GM19463 (cell line): ENCODE measurements around the gene CTPS2.
"Not testable (repeated sequence)": the region's sequence is repeated elsewhere in the genome, so short reads cannot be mapped to it uniquely, and the experiment has no call there.

Experiments
- ATAC-seq: cut with Tn5 transposase; IDR thresholded peaks from one replicate; pipeline ENCODE4 v1.9.1; 2021; ENCODE audit warnings: mild to moderate bottlenecking, moderate library complexity; ENCODE audit not compliant: unreplicated experiment

Gene CTPS2

DNA sequence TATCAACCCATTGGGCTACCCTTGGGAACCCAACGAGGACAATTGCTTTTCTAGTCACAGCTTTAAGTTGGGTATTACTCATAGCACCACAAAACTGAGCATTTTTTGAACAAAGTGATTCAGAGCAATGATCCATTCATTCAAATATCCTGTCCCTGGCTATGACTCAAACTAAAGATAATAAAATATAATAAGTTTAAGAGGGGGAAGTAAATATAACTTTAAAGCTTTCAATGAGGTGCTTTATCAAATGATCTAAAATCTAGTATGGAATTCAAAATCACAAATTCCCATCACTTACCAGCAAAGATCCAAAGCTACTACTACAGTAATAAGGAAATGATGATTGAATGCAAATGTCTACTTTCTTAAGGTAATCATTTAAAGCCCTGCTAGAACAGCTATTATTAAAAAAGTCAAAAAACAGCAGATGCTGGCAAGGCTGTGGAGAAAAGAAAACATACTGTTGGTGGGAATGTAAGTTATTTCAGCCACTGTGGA is 102.3 kb downstream of the CTPS2 start:
- no peak for ATAC-seq

DNA sequence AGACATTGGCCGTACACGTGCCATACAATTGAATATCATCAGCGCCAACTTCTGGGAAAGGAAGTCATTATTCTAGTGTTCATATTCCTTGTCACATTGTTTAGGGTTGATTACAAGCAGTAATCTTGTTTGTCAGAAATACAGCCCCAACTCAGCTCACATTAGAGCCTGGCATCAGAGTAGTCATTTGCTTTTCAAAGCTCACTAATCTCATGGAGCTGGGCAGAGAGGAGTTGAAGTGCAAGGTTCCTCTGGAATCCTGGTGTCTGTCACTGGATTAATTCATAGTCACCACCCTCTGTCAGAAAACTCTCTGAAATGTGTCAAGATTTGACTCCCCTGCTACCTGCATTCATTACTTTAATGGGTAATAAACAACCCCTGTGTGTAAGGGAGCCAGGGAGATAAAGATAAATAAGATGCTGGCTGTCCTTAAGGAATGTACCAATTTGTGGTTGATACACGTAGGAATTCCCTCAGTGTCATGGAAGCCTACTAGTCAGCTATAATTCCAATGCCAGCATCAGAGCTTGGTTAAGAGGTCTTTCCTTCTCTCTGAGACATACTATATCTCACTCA is 106.2 kb downstream of the CTPS2 start:
- no peak for ATAC-seq

DNA sequence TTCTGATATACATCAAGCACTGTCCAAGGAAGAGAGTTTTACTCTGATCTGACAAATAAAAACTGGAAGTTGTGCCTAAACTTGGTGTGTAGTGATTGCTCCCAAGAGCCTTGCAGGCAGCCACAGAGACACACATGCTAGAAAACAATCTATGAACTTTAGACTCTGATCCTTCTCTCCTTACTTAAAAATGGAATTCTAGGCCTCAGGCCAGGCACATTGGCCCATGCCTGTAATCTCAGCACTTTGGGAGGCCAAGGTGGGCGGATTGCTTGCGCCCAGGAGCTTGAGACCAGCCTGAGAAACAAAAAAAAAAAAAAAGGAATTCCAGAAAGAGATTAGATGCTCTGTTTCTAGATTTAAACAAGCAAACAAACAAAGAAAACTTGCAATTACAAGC is 108.1 kb downstream of the CTPS2 start:
- ATAC-seq, result no peak

DNA sequence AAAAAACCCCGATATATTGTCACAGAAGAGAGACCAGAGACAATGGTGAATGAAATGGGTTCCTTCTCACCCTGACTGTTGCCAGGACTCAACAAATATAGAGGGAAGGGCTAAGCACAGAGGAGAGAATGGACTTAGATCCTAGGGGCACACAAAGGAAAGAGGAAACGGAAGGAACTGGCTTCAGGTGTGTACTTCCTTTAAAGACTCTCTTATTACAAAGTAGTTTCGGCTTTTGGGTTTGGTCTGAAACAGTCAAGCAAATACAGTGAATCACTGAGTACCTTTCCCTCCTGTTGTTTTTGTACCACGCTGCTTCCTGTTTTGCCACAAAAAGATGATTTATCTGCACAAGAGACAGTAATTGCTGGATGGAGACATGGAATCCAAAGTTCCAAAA is 108.6 kb downstream of the CTPS2 start:
- ATAC-seq, result no peak

DNA sequence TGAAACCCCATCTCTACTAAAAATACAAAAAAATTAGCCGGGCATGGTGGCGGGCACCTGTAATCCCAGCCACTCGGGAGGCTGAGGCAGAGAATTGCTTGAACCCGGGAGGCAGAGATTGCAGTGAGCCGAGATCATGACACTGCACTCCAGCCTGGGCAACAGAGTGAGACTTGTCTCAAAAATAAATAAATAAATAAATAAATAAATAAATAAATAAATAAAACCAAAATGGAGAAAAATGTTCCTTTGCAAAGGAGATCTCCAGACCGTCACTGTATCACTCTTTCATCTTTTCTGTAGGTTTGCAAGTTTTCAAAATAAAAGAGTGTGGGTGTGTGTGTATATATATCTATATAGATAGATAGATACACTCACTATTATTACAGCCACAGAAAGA is 109.2 kb downstream of the CTPS2 start:
- ATAC-seq, result not testable (repeated sequence)

DNA sequence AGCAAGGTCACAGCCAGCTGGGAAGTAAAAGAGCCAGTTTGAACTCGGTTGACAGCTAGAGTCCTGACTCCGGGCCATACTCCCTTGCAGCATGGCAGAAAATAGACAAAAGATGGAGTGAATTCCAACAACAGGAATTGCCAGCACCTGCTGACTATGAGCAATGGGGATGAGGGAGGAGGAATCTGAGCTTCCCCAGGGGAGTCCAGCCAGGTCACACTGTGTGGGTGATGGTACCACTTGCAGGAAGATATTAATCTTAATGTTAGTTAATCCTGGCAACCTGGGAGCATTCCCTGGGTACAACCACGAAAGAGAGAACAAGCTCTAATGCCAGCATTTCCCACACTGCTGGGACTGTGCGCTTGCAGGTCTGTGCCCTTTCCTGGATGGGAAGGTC is 110.6 kb downstream of the CTPS2 start:
- ATAC-seq, result no peak

DNA sequence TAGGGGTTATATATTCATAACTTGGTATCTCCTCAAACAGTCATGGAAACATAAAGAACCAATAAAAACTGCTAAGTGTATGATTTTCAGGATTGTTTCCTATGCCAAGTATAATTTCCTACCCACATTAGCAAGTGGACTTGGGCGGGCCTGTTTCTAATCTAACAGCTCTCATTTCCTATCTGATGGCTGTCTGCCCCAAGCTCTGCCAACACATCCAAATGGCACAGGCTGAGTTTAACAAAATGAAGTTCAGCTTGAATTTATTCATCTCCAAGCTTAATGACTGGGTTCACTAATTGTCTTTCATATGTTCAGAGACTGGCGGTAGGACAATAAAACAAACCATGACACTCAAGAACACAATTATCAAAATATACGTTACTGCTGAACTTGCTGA is 118.0 kb downstream of the CTPS2 start:
- no peak for ATAC-seq

DNA sequence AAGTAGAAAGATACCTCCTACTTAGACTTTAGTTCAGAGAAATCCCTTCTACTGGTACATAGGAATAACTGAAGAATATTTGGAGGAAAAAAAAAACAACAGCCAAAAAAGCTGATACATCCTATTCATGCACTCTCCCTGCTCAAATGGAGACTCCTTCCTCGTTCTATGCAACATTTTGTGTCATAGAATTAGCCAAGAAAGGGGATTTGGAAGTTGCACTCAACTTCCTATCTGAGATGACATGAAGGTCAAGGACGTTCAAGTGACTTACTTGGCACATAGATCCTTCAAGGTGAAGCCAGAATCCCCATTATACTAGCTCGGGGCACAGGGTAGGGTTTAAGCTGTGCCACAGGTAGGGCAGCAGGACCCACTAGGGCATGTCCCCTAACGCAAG is 118.7 kb downstream of the CTPS2 start:
- ATAC-seq, result no peak

DNA sequence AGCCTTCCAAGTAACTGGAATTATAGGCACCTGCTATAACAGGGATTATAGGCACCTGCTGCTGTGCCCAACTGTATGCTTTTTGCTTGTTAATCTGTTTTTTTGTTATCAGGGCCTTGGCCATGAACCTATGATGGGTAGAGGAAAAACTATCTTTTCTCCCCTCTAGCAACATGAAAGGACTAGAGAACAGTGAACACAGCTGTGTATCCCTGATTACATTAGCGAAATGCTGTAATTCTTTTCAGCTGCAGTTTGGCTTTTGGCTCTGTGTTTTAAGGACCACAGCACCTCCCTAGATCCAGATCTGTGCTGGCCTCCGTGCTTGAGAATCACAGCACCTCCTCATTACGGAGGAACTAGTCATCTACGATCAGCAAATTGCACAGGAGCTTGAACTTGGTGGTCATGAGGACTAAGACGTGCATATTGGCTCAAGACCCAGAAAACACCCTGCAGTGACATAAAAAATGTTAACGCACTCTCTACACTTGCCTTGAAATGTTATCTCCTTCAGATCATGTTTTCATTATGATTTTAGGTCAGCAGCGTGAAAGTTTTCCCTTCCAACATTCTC is 120.2 kb downstream of the CTPS2 start:
- ATAC-seq, result no peak

DNA sequence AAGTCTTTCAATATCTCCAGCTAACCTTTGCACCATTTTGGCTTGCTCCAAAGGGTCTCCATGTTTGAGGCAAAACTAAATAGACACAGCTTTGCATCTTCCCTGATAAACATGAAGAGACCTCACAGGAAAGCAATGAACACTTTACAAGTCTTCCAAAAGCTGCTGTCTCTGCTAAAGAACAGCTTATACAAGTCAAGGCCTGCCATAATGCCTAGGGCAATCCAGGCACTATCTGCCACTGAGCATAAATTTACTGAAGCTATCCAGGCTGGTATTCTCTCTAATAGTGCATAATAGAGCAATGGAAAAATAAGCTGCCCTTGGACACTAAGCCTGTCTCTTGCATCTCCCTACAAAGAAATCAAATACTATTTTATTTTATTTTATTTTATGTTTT is 122.6 kb downstream of the CTPS2 start:
- ATAC-seq, result no peak

DNA sequence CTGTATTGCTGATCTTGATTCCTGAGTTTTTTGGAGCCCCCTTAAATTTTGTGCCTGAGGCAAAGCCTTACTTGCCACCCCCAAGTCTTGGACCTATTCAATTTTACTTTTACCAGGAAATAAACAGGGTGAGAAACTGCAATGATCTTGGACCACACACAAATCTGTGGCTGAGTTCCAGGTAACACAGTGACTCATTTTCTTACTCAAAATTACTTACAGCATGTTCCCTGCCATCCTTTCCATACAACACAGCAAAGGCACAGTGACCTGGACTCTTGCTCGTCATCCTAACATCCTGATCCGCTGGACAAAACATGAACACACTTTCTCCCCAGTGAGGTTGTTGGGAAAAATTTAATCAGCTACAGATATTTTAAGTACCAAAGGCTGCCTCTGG is 123.3 kb downstream of the CTPS2 start:
- ATAC-seq, result no peak

DNA sequence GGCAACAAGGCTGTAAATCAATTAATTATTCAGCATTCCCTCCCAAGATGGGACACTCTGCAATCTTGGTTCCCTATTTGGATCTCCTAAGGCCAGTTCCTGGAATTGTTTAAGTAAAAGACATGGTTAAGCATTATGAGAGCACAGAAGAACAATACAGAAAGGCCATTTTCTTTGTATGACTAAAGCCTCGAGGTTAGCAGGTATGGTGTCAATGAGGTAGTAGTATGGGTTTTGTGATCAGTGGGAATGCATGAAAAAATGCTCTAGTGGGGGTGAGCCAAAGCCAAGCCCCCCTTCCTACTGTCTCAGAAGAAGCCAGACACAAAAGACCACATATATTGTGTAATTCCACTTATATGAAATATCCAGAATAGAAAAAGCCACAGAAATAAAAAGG is 124.2 kb downstream of the CTPS2 start:
- no peak for ATAC-seq

DNA sequence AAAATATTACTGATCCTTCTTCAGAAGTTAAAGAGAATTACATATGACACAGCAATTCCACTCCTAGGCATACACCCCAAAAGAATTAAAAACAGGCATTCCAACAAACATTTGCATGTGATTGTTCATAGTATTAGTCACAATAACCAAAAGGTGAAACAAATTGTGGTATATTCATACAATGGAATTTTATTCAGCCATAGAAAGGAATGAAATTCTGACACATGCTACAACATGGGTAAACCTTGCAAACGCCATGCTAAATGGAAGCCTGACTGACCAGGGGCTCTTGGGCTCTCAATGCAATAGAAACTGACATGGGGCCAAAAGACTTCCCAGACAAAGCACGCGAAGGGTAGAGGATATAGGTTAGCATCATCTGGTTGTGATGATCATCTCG is 124.6 kb downstream of the CTPS2 start:
- no peak for ATAC-seq

DNA sequence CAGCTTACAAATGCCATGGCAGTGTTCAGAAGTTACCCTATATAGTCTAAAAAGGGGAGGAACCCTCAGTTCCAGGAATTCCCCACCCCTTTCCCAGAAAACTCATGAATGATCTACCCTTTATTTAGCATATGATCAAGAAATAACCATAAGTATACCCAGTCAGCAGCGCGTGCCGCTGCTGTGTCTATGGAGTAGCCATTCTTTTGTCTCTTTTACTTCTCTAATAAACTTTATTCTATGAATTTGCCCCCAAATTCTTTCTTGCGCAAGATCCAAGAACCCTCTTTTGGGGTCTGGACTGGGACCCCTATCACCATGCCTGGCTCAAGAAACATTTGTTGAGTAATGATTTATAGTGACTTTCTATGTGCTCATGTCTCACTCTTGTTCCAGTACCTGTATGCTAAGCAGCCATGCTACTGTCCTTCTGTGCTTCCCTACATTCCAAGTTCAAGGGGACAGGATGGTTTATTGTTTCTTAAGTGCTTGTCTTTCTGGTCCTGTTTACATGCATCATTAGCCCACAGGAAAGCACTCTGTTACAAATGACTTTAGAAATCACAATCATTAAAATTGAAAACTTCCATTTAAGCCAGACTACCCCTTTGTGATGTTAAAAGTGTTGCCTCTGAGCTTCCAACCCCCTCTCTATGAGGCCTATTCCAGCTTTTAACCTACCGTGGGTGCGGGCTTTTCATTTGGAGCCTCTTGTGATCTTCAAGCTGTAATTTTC is 125.9 kb downstream of the CTPS2 start:
- ATAC-seq, result no peak

DNA sequence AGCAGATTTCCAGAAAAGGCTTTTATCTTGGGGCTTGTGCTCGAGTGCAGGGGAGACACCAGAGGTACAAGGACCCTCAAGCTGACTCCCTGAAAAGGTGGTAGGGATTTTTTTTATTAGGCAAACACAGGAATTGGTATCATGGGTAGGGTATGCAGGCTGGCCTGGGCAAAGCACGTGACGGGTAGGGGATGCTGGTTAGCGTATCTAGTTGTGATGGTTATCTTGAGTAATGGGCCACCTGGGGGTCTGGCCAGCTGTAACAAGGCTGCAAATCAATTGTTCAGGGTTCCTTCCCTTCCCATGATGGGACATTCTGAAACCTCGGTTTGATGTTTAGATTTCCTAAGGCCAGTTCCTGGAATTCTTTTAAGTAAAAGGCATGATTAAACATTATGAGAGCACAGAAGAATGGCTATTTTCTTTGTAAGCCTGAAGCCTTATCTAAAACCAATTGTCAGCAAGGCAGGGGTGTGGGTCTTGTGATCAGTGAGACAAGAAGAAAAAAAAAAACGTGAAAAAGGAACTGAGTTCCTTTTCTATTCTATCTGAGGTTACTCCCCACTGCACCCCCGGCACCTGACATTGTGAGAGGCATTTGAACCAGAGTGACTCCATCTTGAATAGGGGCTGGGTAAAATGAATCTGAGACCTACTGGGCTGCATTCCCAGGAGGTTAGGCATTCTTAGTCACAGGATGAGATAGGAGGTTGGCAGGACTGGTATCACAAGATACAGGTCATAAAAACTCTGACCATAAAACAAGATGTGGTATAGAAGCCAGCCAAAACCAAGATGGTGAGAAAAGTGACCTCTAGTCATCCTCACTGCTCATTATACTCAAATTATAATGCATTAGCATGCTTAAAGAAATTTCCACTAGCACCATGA is 126.7 kb downstream of the CTPS2 start:
- ATAC-seq, result no peak

DNA sequence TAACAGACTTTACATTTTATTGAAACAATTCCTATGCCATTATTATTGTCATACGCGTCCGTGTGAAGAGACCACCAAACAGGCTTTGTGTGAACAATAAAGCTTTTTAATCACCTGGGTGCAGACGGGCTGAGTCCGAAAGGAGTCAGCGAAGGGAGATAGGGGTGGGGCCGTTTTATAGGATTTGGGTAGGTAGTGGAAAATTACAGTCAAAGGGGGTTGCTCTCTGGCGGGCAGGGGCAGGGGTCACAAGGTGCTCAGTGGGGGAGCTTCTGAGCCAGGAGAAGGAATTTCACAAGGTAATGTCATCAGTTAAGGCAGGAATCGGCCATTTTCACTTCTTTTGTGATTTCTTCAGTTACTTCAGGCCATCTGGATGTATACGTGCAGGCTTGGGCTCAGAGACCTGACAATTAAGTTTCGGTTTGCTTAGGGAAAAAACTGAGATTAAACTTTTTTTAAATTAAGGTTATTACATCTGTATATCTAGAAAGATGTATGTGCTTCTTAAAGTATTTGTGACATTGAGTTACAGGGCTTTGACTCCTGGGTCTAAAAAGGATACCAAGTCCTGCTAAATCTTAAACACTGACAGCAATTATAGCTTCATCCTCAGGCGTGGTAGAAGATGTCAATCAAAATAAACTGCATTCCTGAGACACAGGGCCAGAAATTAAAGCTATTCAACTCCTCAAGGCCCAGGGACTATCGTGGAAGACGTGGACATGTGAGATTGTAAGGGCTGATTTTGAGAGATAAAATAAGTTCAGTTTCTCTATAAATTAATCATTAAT is 132.3 kb downstream of the CTPS2 start:
- not testable (repeated sequence) for ATAC-seq

DNA sequence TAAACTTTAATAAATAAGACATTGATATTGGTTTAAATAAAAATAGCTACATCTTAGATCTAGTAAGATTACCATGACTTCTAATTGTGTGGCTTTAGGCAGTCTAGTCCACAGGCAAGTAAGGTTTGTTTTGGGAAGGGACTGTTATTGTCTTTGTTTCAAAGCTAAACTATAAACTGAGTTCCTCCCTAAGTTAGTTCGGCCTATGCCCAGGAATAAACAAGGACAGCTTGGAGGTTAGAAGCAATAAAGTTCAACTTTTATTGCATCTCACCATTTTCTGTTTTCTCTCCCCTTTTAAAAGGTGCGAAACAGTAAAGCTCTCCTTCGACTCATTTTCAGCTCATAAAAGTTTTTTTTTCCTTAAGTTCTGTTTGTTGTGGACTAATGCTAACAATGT is 133.0 kb downstream of the CTPS2 start:
- no peak for ATAC-seq

DNA sequence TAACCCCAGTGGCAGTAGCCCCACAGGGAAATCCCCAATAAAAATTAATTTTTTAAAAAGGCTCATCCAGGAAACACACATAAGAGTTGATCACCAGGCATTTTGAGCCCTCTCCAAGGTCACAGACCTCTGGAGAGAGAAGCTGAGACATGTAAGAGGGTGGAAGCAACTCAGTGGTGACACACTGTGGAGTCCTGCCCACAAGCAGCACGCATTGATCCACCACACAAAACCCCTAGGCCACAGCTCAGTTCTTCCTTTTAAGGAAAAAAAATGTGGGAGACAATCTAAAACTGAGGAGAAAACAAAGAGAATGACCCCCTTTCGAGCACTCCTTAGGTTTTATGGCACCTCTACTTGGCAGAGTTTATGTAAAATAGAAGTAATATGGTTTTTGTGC is 134.3 kb downstream of the CTPS2 start:
- no peak for ATAC-seq

DNA sequence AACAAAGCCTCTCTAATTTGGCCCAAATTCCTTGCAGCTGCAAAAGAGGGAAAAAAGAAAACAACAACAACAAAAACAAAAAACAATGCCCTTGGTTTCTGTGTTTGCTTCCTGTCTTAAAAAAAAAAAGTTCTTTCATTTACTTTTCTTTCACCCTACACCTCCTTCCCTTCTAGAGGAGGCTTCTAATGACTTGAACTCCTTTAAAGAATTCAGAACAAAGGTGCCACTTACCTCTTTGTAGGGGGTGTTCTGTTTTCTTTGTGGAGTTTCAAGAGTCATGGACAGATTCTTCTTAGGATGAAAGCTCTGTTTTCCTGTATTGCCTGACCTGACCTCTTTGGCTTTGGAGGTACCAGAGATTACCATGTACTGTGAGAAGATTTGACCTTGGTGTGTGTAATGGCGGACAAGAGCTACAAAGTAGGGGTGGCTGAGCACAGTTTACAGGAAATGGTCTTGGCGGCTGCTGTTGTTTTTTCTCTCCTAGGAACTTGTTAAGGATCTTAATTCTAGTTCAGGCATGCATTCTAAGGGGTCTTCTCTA is 134.9 kb downstream of the CTPS2 start:
- ATAC-seq, result no peak

DNA sequence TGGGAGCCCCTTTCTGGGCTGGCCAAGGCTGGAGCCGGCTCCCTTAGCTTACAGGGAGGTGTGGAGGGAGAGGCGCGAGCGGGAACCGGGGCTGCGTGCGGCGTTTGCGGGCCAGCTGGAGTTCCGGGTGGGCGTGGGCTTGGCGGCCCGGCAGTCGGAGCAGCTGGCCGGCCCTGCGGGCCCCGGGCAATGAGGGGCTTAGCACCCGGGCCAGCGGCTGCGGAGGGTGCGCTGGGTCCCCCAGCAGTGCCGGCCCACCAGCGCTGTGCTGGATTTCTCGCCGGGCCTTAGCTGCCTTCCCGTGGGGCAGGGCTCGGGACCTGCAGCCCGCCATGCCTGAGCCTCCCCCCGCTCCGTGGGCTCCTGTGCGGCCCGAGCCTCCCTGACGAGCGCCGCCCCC is 137.1 kb downstream of the CTPS2 start:
- not testable (repeated sequence) for ATAC-seq
